Epidermal melanocyte (primary cell): ENCODE data around the gene RNPEPL1.
A peak's percentile ranks its signal among the peaks of the same experiment; 100 is the strongest.

Experiments used
- DNase-seq: peaks from one replicate; pipeline ENCODE4 v3.0.0; 2011; ENCODE audit warnings: low spot score; ENCODE audit not compliant: insufficient read length

RNPEPL1 gene

GRCh38 chr2:240564561-240565332 lies 3.5 kb upstream of the RNPEPL1 start:
- no peak for DNase-seq

GRCh38 chr2:240565333-240566202 lies 2.7 kb upstream of the RNPEPL1 start:
- DNase-seq = no peak

GRCh38 chr2:240566203-240567136 lies 1.8 kb upstream of the RNPEPL1 start:
- DNase-seq = peak; percentile 68

GRCh38 chr2:240567137-240567871 lies 980 bp upstream of the RNPEPL1 start:
- no peak for DNase-seq

GRCh38 chr2:240568678-240569522 lies 616 bp downstream of the RNPEPL1 start:
- DNase-seq = no peak

GRCh38 chr2:240569523-240569997 lies 1.3 kb downstream of the RNPEPL1 start:
- DNase-seq = no peak

GRCh38 chr2:240569998-240570530 lies 1.8 kb downstream of the RNPEPL1 start:
- no peak for DNase-seq

- DNase-seq = no peak
These were observed 2.4 kb downstream of the RNPEPL1 start for GRCh38 chr2:240570531-240571313.

GRCh38 chr2:240571314-240571973 lies 3.2 kb downstream of the RNPEPL1 start:
- no peak for DNase-seq

- no peak for DNase-seq
These were observed 4.1 kb downstream of the RNPEPL1 start for GRCh38 chr2:240572141-240573031.

GRCh38 chr2:240573071-240573515 lies 4.8 kb downstream of the RNPEPL1 start:
- DNase-seq = no peak

GRCh38 chr2:240573516-240574385 lies 5.5 kb downstream of the RNPEPL1 start:
- no peak for DNase-seq

- DNase-seq = peak; percentile 3
These were observed 6.3 kb downstream of the RNPEPL1 start for GRCh38 chr2:240574386-240575100.

GRCh38 chr2:240575101-240575965 lies 7.0 kb downstream of the RNPEPL1 start:
- peak; percentile 2 for DNase-seq
